Stimulated activated naive CD8-positive, alpha-beta T cell treated with anti-CD3 and anti-CD28 coated beads, Interleukin-15, Interleukin-2, amounts not matched to agents 100 ng/mL and 50 ng/mL, for 24 hours (primary cell): ENCODE data around the gene KANSL2.
"Not testable (repeated sequence)": the region's sequence is repeated elsewhere in the genome, so short reads cannot be mapped to it uniquely, and the experiment has no call there.

Experiments used
- H3K27ac Mint-ChIP-seq: one replicate; pipeline ENCODE4 v1.8.0; 2021; ENCODE audit warnings: mild to moderate bottlenecking, mixed read lengths
- H3K27me3 Mint-ChIP-seq: one replicate; pipeline ENCODE4 v1.8.0; 2021; ENCODE audit warnings: mixed read lengths
- H3K36me3 Mint-ChIP-seq: one replicate; pipeline ENCODE4 v1.8.0; 2021; ENCODE audit warnings: low read depth, mixed read lengths
- H3K4me1 Mint-ChIP-seq: one replicate; pipeline ENCODE4 v1.8.0; 2021; ENCODE audit warnings: low read depth, mixed read lengths
- H3K4me3 Mint-ChIP-seq: one replicate; pipeline ENCODE4 v1.8.0; 2021; ENCODE audit warnings: mild to moderate bottlenecking, mixed read lengths
- H3K9me3 Mint-ChIP-seq: one replicate; pipeline ENCODE4 v1.8.0; 2021; ENCODE audit warnings: mixed read lengths

The KANSL2 gene

GRCh38 chr12:48651681-48652080, 30.4 kb downstream of the KANSL2 start:
- H3K36me3 Mint-ChIP-seq: peaks cover 74% of the 10 kb centered on the region
- H3K27me3 Mint-ChIP-seq: no peaks in the 10 kb centered on the region
- no peak overlapping the region for H3K4me3 Mint-ChIP-seq
- H3K4me1 Mint-ChIP-seq: no peaks in the 10 kb centered on the region
- no peaks in the 10 kb centered on the region for H3K9me3 Mint-ChIP-seq
- no peak overlapping the region for H3K27ac Mint-ChIP-seq

- H3K27me3 Mint-ChIP-seq, H3K27ac Mint-ChIP-seq, H3K9me3 Mint-ChIP-seq, H3K4me3 Mint-ChIP-seq, H3K4me1 Mint-ChIP-seq: not testable (repeated sequence)
- H3K36me3 Mint-ChIP-seq: peaks cover 54% of the 10 kb centered on the region
These were observed 36.7 kb downstream of the KANSL2 start for GRCh38 chr12:48645354-48645753.

GRCh38 chr12:48643011-48643410, 39.0 kb downstream of the KANSL2 start:
- peaks cover 47% of the 10 kb centered on the region for H3K36me3 Mint-ChIP-seq
- H3K9me3 Mint-ChIP-seq: no peaks in the 10 kb centered on the region
- H3K4me3 Mint-ChIP-seq: no peak overlapping the region

DNA sequence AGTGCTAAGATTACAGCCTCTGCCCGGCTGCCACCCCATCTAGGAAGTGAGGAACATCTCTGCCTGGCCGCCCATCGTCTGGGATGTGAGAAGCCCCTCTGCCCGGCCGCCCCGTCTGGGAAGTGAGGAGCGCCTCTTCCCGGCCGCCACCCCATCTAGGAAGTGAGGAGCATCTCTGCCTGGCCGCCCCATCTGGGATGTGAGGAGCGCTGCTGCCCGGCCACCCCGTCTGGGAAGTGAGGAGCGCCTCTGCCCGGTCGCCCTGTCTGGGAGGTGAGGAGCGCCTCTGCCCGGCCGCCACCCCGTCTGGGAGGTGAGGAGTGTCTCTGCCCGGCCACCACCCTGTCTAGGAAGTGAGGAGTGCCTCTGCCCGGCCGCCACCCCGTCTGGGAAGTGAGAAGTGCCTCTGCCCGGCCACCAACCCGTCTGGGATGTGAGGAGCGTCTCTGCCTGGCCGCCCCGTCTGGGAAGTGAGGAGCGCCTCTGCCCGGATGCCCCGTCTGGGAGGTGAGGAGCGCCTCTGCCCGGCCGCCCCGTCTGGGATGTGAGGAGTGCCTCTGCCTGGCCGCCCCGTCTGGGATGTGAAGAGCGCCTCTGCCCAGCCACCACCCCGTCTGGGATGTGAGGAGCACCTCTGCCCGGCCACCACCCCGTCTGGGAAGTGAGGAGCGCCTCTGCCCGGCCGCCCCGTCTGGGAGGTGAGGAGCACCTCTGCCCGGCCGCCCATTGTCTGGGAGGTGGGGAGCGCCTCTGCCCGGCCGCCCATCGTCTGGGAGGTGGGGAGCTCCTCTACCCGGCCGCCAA, 40.1 kb downstream of the KANSL2 start:
- H3K27ac Mint-ChIP-seq, H3K4me3 Mint-ChIP-seq: not testable (repeated sequence)
- H3K36me3 Mint-ChIP-seq: peaks cover 38% of the 10 kb centered on the region

More at GRCh38 chr12:48643011-48643410, 39.0 kb downstream of the KANSL2 start:
- H3K4me1 Mint-ChIP-seq: no peaks in the 10 kb centered on the region
- no peak overlapping the region for H3K27ac Mint-ChIP-seq
- no peaks in the 10 kb centered on the region for H3K27me3 Mint-ChIP-seq

DNA sequence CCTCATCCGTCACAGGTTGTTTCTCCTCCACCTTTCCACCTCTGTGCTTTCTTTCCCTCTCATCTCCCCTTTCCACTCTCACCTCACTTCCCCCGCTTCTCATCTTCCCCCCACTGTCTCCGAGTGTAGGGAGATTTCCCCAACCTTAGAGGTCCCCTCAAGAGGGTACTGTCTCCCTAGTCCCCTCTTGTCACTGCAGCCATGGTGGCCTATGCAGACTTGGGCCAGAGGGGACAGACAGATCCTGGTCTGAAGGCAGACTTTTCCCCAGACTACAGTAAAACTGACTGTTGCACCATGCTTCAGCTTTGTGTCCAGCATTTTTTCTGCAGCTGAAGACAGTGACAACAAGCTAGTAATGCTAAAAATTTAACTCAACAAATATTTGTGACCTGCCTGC, 41.2 kb downstream of the KANSL2 start:
- Mint-ChIP-seq H3K4me3 (no peak overlapping the region), H3K36me3 (peaks cover 29% of the 10 kb centered on the region), H3K4me1 (no peaks in the 10 kb centered on the region), H3K27me3 (no peaks in the 10 kb centered on the region), H3K27ac (no peak overlapping the region), H3K9me3 (no peaks in the 10 kb centered on the region)

More for the DNA sequence above, 40.1 kb downstream of the KANSL2 start:
- not testable (repeated sequence) for H3K9me3 Mint-ChIP-seq, H3K27me3 Mint-ChIP-seq, H3K4me1 Mint-ChIP-seq

- no peak overlapping the region for H3K27ac Mint-ChIP-seq
- no peaks in the 10 kb centered on the region for H3K27me3 Mint-ChIP-seq
- H3K4me1 Mint-ChIP-seq: no peaks in the 10 kb centered on the region
- H3K36me3 Mint-ChIP-seq: peaks cover 28% of the 10 kb centered on the region
- no peak overlapping the region for H3K4me3 Mint-ChIP-seq
- H3K9me3 Mint-ChIP-seq: no peaks in the 10 kb centered on the region
These were observed 41.6 kb downstream of the KANSL2 start for GRCh38 chr12:48640428-48640827.

- H3K4me3 Mint-ChIP-seq: no peak overlapping the region
- H3K36me3 Mint-ChIP-seq: no peaks in the 10 kb centered on the region
- H3K9me3 Mint-ChIP-seq: no peaks in the 10 kb centered on the region
- peaks cover 34% of the 10 kb centered on the region for H3K27me3 Mint-ChIP-seq
- H3K27ac Mint-ChIP-seq: no peak overlapping the region
- H3K4me1 Mint-ChIP-seq: no peaks in the 10 kb centered on the region
These were observed 51.0 kb downstream of the KANSL2 start for GRCh38 chr12:48631071-48631470.

DNA sequence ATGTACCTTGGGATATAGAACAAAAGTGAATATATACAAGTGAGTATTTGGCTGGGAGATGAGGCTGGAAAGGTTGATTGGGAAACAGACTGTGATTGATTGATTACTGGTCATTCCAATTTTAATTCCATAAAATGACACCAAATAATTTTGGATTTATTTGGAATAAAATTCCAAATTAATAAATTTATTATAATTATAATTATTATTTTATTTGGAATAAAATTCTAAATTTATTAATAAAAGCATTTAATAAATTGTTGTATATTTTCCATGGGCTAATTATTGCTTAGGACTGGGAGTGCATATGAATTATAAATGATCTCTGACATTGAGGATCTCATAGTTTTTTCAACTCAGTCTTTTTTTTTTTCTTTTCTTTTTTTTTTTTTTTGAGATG, 51.7 kb downstream of the KANSL2 start:
- Mint-ChIP-seq H3K4me3 (no peak overlapping the region), H3K27me3 (peaks cover 34% of the 10 kb centered on the region), H3K36me3 (no peaks in the 10 kb centered on the region)

GRCh38 chr12:48629541-48629940, 52.5 kb downstream of the KANSL2 start:
- Mint-ChIP-seq H3K36me3 (no peaks in the 10 kb centered on the region), H3K4me1 (no peaks in the 10 kb centered on the region), H3K27me3 (peaks cover 34% of the 10 kb centered on the region), H3K4me3 (no peak overlapping the region), H3K9me3 (no peaks in the 10 kb centered on the region), H3K27ac (no peak overlapping the region)

More for the DNA sequence above, 51.7 kb downstream of the KANSL2 start:
- H3K4me1 Mint-ChIP-seq: no peaks in the 10 kb centered on the region
- H3K27ac Mint-ChIP-seq: no peak overlapping the region
- no peaks in the 10 kb centered on the region for H3K9me3 Mint-ChIP-seq

GRCh38 chr12:48627556-48627955, 54.5 kb downstream of the KANSL2 start:
- no peak overlapping the region for H3K4me3 Mint-ChIP-seq
- no peaks in the 10 kb centered on the region for H3K9me3 Mint-ChIP-seq
- no peaks in the 10 kb centered on the region for H3K36me3 Mint-ChIP-seq
- no peak overlapping the region for H3K27ac Mint-ChIP-seq
- H3K4me1 Mint-ChIP-seq: no peaks in the 10 kb centered on the region
- H3K27me3 Mint-ChIP-seq: peaks cover 34% of the 10 kb centered on the region

- not testable (repeated sequence) for H3K4me3 Mint-ChIP-seq, H3K36me3 Mint-ChIP-seq
These were observed 59.0 kb downstream of the KANSL2 start for GRCh38 chr12:48622997-48623396.

GRCh38 chr12:48618541-48618940, 63.5 kb downstream of the KANSL2 start:
- H3K27me3 Mint-ChIP-seq: peaks cover 35% of the 10 kb centered on the region
- no peak overlapping the region for H3K4me3 Mint-ChIP-seq
- no peak overlapping the region for H3K27ac Mint-ChIP-seq
- H3K9me3 Mint-ChIP-seq: peaks cover 4% of the 10 kb centered on the region
- no peaks in the 10 kb centered on the region for H3K4me1 Mint-ChIP-seq
- H3K36me3 Mint-ChIP-seq: no peaks in the 10 kb centered on the region

More at GRCh38 chr12:48622997-48623396, 59.0 kb downstream of the KANSL2 start:
- H3K9me3 Mint-ChIP-seq, H3K4me1 Mint-ChIP-seq, H3K27ac Mint-ChIP-seq: not testable (repeated sequence)
- peaks cover 27% of the 10 kb centered on the region for H3K27me3 Mint-ChIP-seq

- Mint-ChIP-seq H3K9me3 (peaks cover 9% of the 10 kb centered on the region), H3K4me3 (no peak overlapping the region), H3K27ac (no peak overlapping the region), H3K36me3 (no peaks in the 10 kb centered on the region), H3K27me3 (peaks cover 48% of the 10 kb centered on the region), H3K4me1 (no peaks in the 10 kb centered on the region)
These were observed 66.4 kb downstream of the KANSL2 start for GRCh38 chr12:48615681-48616080.

DNA sequence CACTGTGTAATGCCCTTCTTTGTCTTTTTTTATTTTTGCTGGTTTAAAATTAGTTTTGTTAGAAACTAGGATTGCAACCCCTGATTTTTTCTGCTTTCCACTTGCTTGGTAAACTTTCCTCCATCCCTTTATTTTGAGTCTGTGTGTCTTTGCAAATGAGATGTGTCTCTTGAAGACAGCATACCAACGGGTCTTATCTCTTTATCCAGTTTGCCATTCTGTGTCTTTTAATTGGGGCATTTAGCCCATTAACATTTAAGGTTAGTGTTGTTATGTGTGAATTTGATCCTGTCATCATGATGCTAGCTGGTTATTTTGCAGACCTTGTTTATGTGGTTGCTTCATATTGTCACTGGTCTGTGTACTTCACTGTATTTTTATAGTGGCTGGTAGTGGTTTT, 68.7 kb downstream of the KANSL2 start:
- Mint-ChIP-seq H3K4me3 (no peak overlapping the region), H3K4me1 (no peaks in the 10 kb centered on the region), H3K27ac (no peak overlapping the region), H3K36me3 (no peaks in the 10 kb centered on the region), H3K9me3 (peaks cover 9% of the 10 kb centered on the region), H3K27me3 (peaks cover 36% of the 10 kb centered on the region)
